Panc1 (cell line): ENCODE results near the gene SULT2B1.

Experiments
- SIN3A ChIP-seq: IDR thresholded peaks from 2 replicates; pipeline ENCODE4 v1.6.1; 2012; ENCODE audit warnings: low read depth, mild to moderate bottlenecking, low read length, moderate library complexity, borderline replicate concordance; ENCODE audit not compliant: insufficient read depth
- TF ChIP-seq, protein P1 (sequence below): fragments of 450-650 bp; IDR thresholded peaks from 2 replicates; pipeline ENCODE4 v1.5.1; 2017; ENCODE audit warnings: mild to moderate bottlenecking

DNA sequence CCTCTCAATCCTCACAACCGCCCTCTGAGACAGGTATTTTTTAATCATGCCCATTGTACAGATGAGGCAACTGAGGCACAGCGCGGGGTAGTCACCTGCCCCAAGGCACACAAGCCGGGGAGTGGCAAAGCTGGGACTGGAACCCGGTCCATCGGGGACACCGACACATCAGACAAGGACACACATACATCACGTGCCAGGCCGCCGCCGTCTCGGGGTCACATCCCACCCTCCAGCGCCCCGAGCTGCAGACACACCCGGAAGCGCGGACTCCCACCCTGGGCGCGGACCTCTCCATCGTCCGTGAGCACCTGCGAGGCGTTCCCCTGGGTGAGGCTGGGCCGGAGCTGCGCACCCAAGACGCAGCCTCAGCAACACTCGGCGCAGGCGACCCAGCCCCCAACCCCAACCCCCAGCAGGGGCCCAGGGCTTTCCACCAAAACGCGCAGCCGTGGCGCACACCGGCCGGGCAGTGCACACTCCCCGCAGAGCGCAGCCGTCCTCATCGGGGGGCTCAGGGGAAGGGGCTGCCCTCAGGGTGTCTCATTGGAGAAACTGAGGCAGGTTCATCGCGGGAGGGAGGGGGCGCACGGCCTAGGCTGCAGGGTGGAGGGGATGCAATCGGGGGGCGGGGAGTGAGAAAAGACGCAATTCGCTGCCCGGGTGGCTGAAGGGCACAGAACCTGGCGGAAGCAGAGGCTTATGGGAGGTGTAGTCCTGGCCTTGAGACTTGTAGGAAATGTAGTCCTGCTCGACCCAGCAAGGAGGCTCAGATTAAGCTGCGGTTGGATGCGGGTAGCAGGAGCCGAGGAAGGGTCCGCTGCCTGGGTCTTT lies 38.5 kb upstream of the SULT2B1 start:
- TF ChIP-seq, protein P1, sequence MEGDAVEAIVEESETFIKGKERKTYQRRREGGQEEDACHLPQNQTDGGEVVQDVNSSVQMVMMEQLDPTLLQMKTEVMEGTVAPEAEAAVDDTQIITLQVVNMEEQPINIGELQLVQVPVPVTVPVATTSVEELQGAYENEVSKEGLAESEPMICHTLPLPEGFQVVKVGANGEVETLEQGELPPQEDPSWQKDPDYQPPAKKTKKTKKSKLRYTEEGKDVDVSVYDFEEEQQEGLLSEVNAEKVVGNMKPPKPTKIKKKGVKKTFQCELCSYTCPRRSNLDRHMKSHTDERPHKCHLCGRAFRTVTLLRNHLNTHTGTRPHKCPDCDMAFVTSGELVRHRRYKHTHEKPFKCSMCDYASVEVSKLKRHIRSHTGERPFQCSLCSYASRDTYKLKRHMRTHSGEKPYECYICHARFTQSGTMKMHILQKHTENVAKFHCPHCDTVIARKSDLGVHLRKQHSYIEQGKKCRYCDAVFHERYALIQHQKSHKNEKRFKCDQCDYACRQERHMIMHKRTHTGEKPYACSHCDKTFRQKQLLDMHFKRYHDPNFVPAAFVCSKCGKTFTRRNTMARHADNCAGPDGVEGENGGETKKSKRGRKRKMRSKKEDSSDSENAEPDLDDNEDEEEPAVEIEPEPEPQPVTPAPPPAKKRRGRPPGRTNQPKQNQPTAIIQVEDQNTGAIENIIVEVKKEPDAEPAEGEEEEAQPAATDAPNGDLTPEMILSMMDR, result no peak
- TF ChIP-seq SIN3A, result no peak
